ENCODE results near the gene GALNT18. TPM values are rescaled to one million over a fixed set of nuclear protein-coding genes. Genes with fewer than 3 reads are reported as not detected.

GALNT18 gene
- total RNA-seq, 1 experiment from 2014 or later, result 9.2 TPM

DNA sequence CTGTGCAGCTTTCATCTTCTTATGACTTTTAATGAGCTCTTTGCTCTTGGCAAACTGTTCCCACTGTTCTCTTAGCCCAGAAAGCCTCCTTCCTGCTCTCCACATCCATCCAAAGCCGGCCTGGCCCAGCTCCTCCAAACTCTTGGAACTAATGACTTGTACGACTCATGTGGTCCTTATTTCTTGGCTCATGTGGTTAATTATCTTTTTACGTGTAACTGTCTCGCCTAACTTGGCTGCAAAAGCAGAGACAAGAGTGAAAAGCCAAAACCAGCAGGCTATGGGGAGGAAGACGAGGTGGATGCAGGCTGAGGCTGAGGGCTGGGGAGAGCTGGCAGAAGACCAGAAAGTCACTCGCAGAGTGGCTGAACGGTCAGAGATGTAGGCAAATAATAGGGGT is 274.2 kb downstream of the GALNT18 start:
- no TSS peak for BruUV-seq (replicated peaks)
- H3K27ac Mint-ChIP-seq (ENCODE audit: unreplicated experiment), result no peak overlapping the region
- no peak overlapping the region for H3K4me3 Mint-ChIP-seq (ENCODE audit: low read depth, unreplicated experiment)
- DNase-seq, result no peak
- no peaks in the 10 kb centered on the region for H3K36me3 Mint-ChIP-seq (ENCODE audit: insufficient read depth, unreplicated experiment)
- CTCF ChIA-PET, result no interaction called here
- H3K27me3 Mint-ChIP-seq (ENCODE audit: unreplicated experiment), result no peaks in the 10 kb centered on the region
- intact Hi-C loops (cut with micrococcal nuclease; ENCODE audit: unreplicated experiment), result no loop called here
- no peak for TF ChIP-seq CTCF (IDR thresholded peaks at IDR 0.05; ENCODE audit: unreplicated experiment)
- no peaks in the 10 kb centered on the region for H3K4me1 Mint-ChIP-seq (ENCODE audit: low read depth, unreplicated experiment)
- no peaks in the 10 kb centered on the region for H3K9me3 Mint-ChIP-seq (ENCODE audit: low read depth, unreplicated experiment)

GRCh38 chr11:11346303-11346702 is 275.5 kb downstream of the GALNT18 start:
- H3K4me3 Mint-ChIP-seq (ENCODE audit: low read depth, unreplicated experiment), result no peak overlapping the region
- CTCF ChIA-PET, result no interaction called here
- no peaks in the 10 kb centered on the region for H3K9me3 Mint-ChIP-seq (ENCODE audit: low read depth, unreplicated experiment)
- BruUV-seq (replicated peaks), result no TSS peak
- no peak for DNase-seq
- no peaks in the 10 kb centered on the region for H3K36me3 Mint-ChIP-seq (ENCODE audit: insufficient read depth, unreplicated experiment)
- H3K27ac Mint-ChIP-seq (ENCODE audit: unreplicated experiment), result no peak overlapping the region
- no peaks in the 10 kb centered on the region for H3K4me1 Mint-ChIP-seq (ENCODE audit: low read depth, unreplicated experiment)
- no peak for TF ChIP-seq CTCF (IDR thresholded peaks at IDR 0.05; ENCODE audit: unreplicated experiment)
- no peaks in the 10 kb centered on the region for H3K27me3 Mint-ChIP-seq (ENCODE audit: unreplicated experiment)
- intact Hi-C loops (cut with micrococcal nuclease; ENCODE audit: unreplicated experiment), result no loop called here

DNA sequence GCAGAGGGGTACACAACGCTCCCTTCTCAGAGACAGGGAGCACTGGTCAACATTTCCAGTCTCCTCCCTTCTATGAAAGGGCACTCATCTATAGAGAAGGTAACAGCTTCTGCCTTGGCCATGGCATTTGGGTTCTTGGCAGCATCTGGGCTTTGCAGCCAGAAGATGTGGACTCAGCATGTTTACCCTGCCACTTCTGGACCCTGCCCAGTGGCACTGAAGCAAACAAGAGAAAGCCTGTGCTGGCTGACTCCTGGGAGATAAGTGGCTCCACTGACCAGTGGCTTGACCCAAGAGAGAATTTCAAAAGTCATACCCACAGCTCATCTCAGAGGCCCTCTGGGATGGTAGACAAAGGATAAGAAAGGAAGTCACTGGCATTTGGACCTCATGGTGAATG is 276.7 kb downstream of the GALNT18 start:
- DNase-seq, result no peak
- H3K36me3 Mint-ChIP-seq (ENCODE audit: insufficient read depth, unreplicated experiment), result no peaks in the 10 kb centered on the region
- intact Hi-C loops (cut with micrococcal nuclease; ENCODE audit: unreplicated experiment), result no loop called here
- H3K4me1 Mint-ChIP-seq (ENCODE audit: low read depth, unreplicated experiment), result no peaks in the 10 kb centered on the region
- H3K27ac Mint-ChIP-seq (ENCODE audit: unreplicated experiment), result no peak overlapping the region
- H3K4me3 Mint-ChIP-seq (ENCODE audit: low read depth, unreplicated experiment), result no peak overlapping the region
- no peak for TF ChIP-seq CTCF (IDR thresholded peaks at IDR 0.05; ENCODE audit: unreplicated experiment)
- BruUV-seq (replicated peaks), result no TSS peak
- CTCF ChIA-PET, result no interaction called here
- no peaks in the 10 kb centered on the region for H3K27me3 Mint-ChIP-seq (ENCODE audit: unreplicated experiment)
- H3K9me3 Mint-ChIP-seq (ENCODE audit: low read depth, unreplicated experiment), result no peaks in the 10 kb centered on the region

- TF ChIP-seq CTCF (IDR thresholded peaks at IDR 0.05; ENCODE audit: unreplicated experiment), result no peak
- no peak overlapping the region for H3K27ac Mint-ChIP-seq (ENCODE audit: unreplicated experiment)
- BruUV-seq (replicated peaks), result no TSS peak
- no peaks in the 10 kb centered on the region for H3K4me1 Mint-ChIP-seq (ENCODE audit: low read depth, unreplicated experiment)
- H3K27me3 Mint-ChIP-seq (ENCODE audit: unreplicated experiment), result no peaks in the 10 kb centered on the region
- CTCF ChIA-PET, result no interaction called here
- no peak for DNase-seq
- intact Hi-C loops (cut with micrococcal nuclease; ENCODE audit: unreplicated experiment), result no loop called here
- no peaks in the 10 kb centered on the region for H3K36me3 Mint-ChIP-seq (ENCODE audit: insufficient read depth, unreplicated experiment)
- H3K4me3 Mint-ChIP-seq (ENCODE audit: low read depth, unreplicated experiment), result no peak overlapping the region
- no peaks in the 10 kb centered on the region for H3K9me3 Mint-ChIP-seq (ENCODE audit: low read depth, unreplicated experiment)
Measured at GRCh38 chr11:11344045-11344444, 277.8 kb downstream of the GALNT18 start.

DNA sequence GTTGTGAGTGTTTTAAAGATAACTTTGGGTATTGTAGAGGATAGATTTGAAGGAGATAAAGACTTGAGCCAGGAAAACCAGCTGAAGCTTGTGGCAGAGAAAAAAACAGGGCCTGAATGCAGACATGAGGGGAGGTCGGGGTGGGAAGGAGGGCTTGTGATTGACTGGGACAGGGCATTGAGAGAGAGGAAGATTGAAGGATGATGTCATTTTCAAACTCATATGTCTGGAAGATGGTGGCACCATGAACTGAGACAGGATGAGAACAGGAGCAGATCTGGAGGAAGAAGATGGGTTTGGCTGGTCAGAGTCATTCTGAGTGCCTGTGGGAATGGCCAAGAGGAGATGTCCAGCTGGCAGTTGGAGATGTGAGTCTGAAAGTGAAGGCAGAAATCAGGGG is 283.5 kb downstream of the GALNT18 start:
- CTCF ChIA-PET, result no interaction called here
- no TSS peak for BruUV-seq (replicated peaks)
- no peak for DNase-seq
- no peak overlapping the region for H3K27ac Mint-ChIP-seq (ENCODE audit: unreplicated experiment)
- H3K4me3 Mint-ChIP-seq (ENCODE audit: low read depth, unreplicated experiment), result no peak overlapping the region
- intact Hi-C loops (cut with micrococcal nuclease; ENCODE audit: unreplicated experiment), result no loop called here
- no peaks in the 10 kb centered on the region for H3K4me1 Mint-ChIP-seq (ENCODE audit: low read depth, unreplicated experiment)
- H3K36me3 Mint-ChIP-seq (ENCODE audit: insufficient read depth, unreplicated experiment), result no peaks in the 10 kb centered on the region
- no peak for TF ChIP-seq CTCF (IDR thresholded peaks at IDR 0.05; ENCODE audit: unreplicated experiment)
- no peaks in the 10 kb centered on the region for H3K9me3 Mint-ChIP-seq (ENCODE audit: low read depth, unreplicated experiment)
- no peaks in the 10 kb centered on the region for H3K27me3 Mint-ChIP-seq (ENCODE audit: unreplicated experiment)

All from Calu3 (cell line).